ENCODE measurements around the gene FASTKD1.
"Not testable (repeated sequence)": the region's sequence is repeated elsewhere in the genome, so short reads cannot be mapped to it uniquely, and the experiment has no call there.

DNA sequence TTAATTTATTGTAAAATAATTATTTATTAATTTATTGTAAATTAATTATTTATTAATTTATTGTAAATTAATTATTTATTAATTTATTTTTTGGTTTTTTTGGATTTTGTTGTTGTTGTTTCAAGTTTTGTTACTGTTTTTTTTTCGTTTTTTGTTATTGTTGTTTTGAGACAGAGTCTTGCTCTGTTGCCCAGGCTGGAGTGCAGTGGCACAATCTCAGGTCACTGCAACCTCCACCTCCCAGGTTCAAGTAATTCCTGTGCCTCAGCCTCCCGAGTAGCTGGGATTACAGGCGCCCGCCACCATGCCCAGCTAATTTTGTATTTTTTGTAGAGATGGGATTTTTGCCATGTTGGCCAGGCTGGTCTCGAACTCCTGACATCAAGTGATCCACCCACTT, 11.6 kb downstream of the FASTKD1 start:
- not testable (repeated sequence) for TF ChIP-seq EP300 (IDR thresholded peaks at IDR 0.05)
- TF ChIP-seq, protein P1, sequence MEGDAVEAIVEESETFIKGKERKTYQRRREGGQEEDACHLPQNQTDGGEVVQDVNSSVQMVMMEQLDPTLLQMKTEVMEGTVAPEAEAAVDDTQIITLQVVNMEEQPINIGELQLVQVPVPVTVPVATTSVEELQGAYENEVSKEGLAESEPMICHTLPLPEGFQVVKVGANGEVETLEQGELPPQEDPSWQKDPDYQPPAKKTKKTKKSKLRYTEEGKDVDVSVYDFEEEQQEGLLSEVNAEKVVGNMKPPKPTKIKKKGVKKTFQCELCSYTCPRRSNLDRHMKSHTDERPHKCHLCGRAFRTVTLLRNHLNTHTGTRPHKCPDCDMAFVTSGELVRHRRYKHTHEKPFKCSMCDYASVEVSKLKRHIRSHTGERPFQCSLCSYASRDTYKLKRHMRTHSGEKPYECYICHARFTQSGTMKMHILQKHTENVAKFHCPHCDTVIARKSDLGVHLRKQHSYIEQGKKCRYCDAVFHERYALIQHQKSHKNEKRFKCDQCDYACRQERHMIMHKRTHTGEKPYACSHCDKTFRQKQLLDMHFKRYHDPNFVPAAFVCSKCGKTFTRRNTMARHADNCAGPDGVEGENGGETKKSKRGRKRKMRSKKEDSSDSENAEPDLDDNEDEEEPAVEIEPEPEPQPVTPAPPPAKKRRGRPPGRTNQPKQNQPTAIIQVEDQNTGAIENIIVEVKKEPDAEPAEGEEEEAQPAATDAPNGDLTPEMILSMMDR (IDR thresholded peaks at IDR 0.05), result not testable (repeated sequence)
